Fibroblast of skin of right biceps (primary cell): ENCODE results near the gene SPATA31D1.

ENCODE experiments used
- DNase-seq: peaks from one replicate; pipeline ENCODE4 v3.0.0-alpha.2; 2013

The SPATA31D1 gene

DNA sequence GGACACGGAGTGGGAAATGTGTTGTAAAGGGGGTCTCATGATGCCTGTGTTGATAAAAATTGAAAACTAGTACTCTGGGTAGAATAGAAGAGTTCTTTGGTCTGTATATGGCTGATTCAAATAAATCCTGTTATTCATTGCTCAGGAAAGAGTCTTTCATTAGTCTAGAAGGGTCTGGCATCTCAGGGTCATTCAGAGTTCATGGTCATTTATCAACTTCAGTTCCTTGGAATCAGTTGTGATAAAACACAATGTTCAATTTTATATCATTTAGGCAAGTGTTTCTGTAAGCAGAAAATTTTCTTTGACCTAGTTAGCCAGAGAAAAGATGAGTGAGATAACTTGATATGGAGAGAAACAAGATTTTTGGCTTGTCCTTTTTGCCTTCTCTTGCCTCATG lies 36.3 kb downstream of the SPATA31D1 start:
- DNase-seq = no peak

DNA sequence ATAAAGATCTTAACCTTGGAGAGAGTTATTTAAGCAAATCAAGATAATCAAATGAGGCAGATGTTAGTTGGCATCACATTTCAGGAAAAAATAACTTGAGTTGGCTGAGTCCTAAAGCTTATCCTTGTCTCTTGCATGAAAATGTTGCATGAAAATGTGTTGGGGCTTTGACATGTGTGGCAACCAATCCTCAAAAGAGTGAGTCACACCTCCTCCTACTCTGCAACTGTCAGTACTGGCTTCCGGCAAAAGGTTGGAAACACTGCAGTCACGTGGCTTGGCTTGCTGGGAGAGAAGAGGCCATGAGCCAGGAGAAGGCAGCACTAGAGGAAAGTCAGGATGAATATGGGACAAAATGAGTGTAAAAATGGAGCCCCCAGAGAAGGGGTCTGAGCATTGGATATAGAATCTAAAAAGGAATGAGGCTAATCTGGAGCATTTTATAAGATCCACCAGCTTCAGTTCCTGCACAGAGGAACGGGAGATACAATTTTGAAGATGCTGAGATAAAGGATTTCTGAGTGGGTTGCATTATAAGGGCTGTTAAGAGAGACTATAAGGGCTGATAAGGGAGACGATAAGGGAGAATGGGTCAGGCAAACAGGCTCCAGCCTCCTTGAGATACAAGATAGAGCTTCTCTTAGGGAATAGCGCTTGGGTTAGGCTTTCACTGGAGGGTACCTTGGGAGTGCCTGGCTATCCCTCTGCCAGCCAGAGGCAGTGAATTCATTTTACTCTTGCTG lies 43.1 kb downstream of the SPATA31D1 start:
- peak; percentile 65 for DNase-seq

DNA sequence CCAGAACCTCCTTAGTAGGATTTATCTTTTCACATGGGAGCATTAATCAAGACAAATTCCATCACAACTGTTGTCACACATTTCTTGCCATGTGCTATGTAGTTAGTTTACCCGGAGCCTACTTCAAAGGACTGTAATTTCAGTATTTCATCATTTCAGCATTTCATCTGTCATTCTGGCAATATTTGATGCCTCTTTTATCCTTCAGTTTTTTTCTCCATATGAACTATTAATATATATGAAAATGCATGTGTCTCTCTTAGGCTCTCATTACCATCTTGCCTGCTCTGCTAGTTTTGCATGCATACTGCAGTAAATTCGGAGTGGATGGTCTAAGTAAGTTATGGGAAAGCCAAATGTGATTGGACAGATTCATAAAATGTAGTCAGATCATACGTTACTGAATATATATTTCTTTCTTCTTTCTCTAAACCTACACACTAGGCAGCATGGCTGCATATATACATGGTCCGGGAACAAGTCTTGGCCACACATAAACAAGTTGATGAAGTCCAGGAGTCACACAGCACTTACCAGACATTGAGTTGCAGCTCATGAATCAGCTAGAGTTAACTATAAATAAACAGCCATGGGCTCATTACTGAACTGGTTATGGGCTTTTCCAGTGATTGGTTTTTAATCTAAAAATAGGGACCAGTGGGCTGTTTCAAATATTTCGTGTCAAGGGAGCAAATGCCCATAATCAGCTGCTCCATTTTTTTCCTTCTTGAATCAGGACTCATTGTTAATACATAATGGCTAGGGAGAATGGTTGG lies 46.6 kb downstream of the SPATA31D1 start:
- DNase-seq = no peak

DNA sequence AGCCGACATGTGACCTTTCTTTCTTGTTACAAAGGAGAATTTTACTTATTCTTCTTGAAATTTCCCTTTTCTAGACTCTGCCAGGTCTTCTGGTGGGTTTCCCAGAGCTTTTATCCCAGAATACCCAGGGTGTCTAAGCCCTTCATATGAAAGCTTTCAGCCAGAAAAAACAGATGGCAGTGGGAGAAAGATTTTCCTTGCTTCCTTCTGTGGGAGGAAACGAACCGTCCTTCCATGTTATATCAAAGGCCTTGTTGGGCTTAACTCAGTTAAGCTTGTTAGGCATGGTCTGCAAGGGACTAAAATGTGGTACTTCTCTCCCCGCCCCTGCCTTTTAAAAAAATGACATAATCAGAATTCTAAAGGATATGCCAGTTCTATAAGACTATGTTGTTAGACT lies 47.5 kb downstream of the SPATA31D1 start:
- DNase-seq = no peak

DNA sequence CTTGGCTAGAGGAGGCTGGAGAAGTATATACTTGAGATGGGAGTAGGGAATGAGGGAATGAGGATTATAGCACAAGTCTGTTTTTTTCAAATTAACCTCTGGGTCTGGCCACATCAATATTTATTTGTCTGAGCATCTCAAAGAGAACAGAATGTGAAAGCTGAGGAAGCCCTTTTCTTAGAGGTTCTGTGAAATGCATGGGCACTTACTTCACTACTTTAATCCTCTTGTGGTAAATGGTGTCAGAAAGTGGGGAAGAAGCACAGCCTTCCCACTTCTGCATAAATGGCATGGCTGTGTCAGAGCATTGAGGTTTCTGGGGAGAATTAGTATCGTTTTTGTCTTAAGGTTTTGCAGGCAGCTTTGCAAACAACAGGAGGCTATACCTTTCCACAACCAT lies 48.6 kb downstream of the SPATA31D1 start:
- DNase-seq = no peak

DNA sequence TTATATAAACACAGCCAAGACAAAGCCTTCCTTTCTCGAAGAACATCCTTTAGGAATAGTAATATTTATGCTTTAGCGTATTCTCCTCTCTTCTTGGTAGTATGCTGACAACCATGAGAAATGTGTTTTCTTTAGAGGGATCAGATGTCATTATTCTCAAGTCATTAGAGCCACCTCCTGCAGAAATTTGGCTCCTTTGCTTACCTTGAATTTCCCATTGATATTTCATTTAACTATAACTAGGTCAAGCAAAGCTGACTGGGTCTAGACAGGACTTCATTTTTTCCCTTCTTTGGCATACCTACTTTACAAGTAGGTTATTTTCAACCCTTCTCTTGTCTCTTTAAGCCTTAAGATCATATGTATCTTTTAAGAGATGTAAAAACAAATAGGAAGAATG lies 50.3 kb downstream of the SPATA31D1 start:
- DNase-seq = no peak
